HCT116 (cell line): Measurements from ENCODE around the gene LSM14A. TPM values are rescaled to one million over a fixed set of nuclear protein-coding genes. Genes with fewer than 3 reads are reported as not detected.

Source experiments
- ATAC-seq: fragments of 200-7000 bp; cut with Tn5 transposase; 2 replicates; pipeline ENCODE4 v1.9.1; 2020; ENCODE audit warnings: mild to moderate bottlenecking, moderate library complexity
- BruUV-seq: library from RNA; stranded (reverse); fragments of 400-500 nt; replicated peaks from 2 replicates; lab custom pipeline; 2021; lab: Mats Ljungman, UMichigan
- CTCF ChIA-PET: fragments of 300-600 bp; sonication (Branson Sonifier 250); formaldehyde crosslinking; loops from one replicate; lab custom pipeline; 2021; ENCODE audit warnings: antibody characterized with exemption; lab: Charles Lee
- POLR2A ChIA-PET: fragments of 300-600, 350-600 bp; sonication (Branson Sonifier 250); formaldehyde crosslinking; loops from one replicate; lab custom pipeline; 2021; ENCODE audit warnings: antibody characterized with exemption; lab: Charles Lee
- RAD21 ChIA-PET, 2 experiments: fragments of 300-600 bp; sonication (Branson Sonifier 250); formaldehyde crosslinking; loops; one replicate each; lab custom pipeline; 2023; ENCODE audit warnings: low total read pairs in 2 of 2; ENCODE audit not compliant: uncharacterized antibody in 2 of 2, unreplicated experiment in 2 of 2, low non-redundant PET in 1 of 2; lab: Charles Lee
- DNase-seq: peaks from one replicate; pipeline ENCODE4 v3.0.0-alpha.2; 2010; ENCODE audit warnings: low read depth, low spot score
- H2AFZ ChIP-seq: fragments of 200-600 bp; shearing (Covaris generic), sonication (generic); 2 replicates; pipeline ENCODE4 v1.6.1; 2017; ENCODE audit warnings: low read depth, mixed run types, mixed read lengths, antibody characterized with exemption, low read length; ENCODE audit not compliant: poor library complexity, severe bottlenecking
- H3K27ac ChIP-seq: 2 replicates; pipeline ENCODE4 v1.5.1; 2012; ENCODE audit warnings: low read depth, low read length
- H3K27me3 ChIP-seq: fragments of 200-600 bp; sonication (generic); 2 replicates; pipeline ENCODE4 v1.6.1; 2016; ENCODE audit warnings: mixed run types, low read length, mixed read lengths; ENCODE audit not compliant: insufficient read depth
- H3K36me3 ChIP-seq, 2 experiments: fragments of 200-500 bp in 1 of 2; fragments of 200-600 bp in 1 of 2; sonication (Bioruptor generic) in 1 of 2; sonication (generic) in 1 of 2; 2 replicates each; pipeline versions ENCODE4 v1.5.1 to v1.6.1; 2014 to 2016; ENCODE audit warnings: low read length in 2 of 2, inconsistent platforms in 1 of 2, mixed read lengths in 1 of 2, mixed run types in 1 of 2; ENCODE audit not compliant: insufficient read depth in 2 of 2, control insufficient read depth in 1 of 2
- H3K4me1 ChIP-seq, 2 experiments: fragments of 200-600 bp in 1 of 2; sonication (generic) in 1 of 2; 2 replicates each; pipeline versions ENCODE4 v1.5.1 to v1.6.1; 2012 to 2017; ENCODE audit warnings: low read length in 2 of 2, inconsistent platforms in 1 of 2, mild to moderate bottlenecking in 1 of 2, mixed read lengths in 1 of 2, mixed run types in 1 of 2, moderate library complexity in 1 of 2; ENCODE audit not compliant: insufficient read depth in 2 of 2, control insufficient read depth in 1 of 2
- H3K4me2 ChIP-seq: fragments of 200-600 bp; sonication (generic); 2 replicates; pipeline ENCODE4 v1.6.1; 2017; ENCODE audit warnings: mixed run types, low read length, mixed read lengths
- H3K4me3 ChIP-seq, 2 experiments: fragments of 200-600 bp in 1 of 2; sonication (generic) in 1 of 2; replicated peaks in 1 of 2; 2 replicates each; pipeline ENCODE4 v1.5.1; 2011 to 2016; ENCODE audit warnings: low read length in 2 of 2, control low read depth in 1 of 2, low read depth in 1 of 2, mild to moderate bottlenecking in 1 of 2, mixed read lengths in 1 of 2, mixed run types in 1 of 2
- H3K79me2 ChIP-seq: fragments of 200-600 bp; sonication (generic); 2 replicates; pipeline ENCODE4 v1.6.1; 2017; ENCODE audit warnings: mild to moderate bottlenecking, mixed run types, low read length, moderate library complexity, mixed read lengths; ENCODE audit not compliant: insufficient read depth
- H3K9ac ChIP-seq: fragments of 200-600 bp; sonication (generic); 2 replicates; pipeline ENCODE4 v1.6.1; 2016; ENCODE audit warnings: low read length, mixed read lengths
- H3K9me2 ChIP-seq: fragments of 200-600 bp; sonication (generic), shearing (Covaris generic); 2 replicates; pipeline ENCODE4 v1.6.1; 2017; ENCODE audit warnings: mixed run types, mild to moderate bottlenecking, moderate library complexity; ENCODE audit not compliant: insufficient read depth
- H3K9me3 ChIP-seq, 2 experiments: fragments of 200-500 bp in 1 of 2; fragments of 200-600 bp in 1 of 2; sonication (Bioruptor generic) in 1 of 2; sonication (generic) in 1 of 2; 2 replicates each; pipeline ENCODE4 v1.6.1; 2014 to 2017; ENCODE audit warnings: low read length in 2 of 2, mixed read lengths in 2 of 2, inconsistent platforms in 1 of 2, low read depth in 1 of 2, mild to moderate bottlenecking in 1 of 2, mixed run types in 1 of 2, moderate library complexity in 1 of 2; ENCODE audit not compliant: control insufficient read depth in 1 of 2, insufficient read depth in 1 of 2
- H4K20me1 ChIP-seq: fragments of 200-600 bp; sonication (generic), shearing (Covaris generic); 2 replicates; pipeline ENCODE4 v1.6.1; 2017; ENCODE audit warnings: mixed run types, mild to moderate bottlenecking, moderate library complexity; ENCODE audit not compliant: insufficient read depth
- ATF3 ChIP-seq: IDR thresholded peaks from 2 replicates; pipeline ENCODE4 v1.6.1; 2012
- CBX3 ChIP-seq: IDR thresholded peaks from 2 replicates; pipeline ENCODE4 v1.6.1; 2012; ENCODE audit warnings: low read depth
- CEBPB ChIP-seq: IDR thresholded peaks from 2 replicates; pipeline ENCODE4 v1.6.1; 2012; ENCODE audit warnings: low read depth
- CTCF ChIP-seq, 3 experiments: fragments of 200-600 bp in 1 of 3; sonication (generic) in 1 of 3; IDR thresholded peaks in 2 of 3; conservative IDR thresholded peaks in 1 of 3; 2 replicates each; pipeline ENCODE4 v1.5.1; 2012 to 2017; ENCODE audit warnings: low read depth in 2 of 3, low read length in 2 of 3, antibody characterized with exemption in 1 of 3, borderline replicate concordance in 1 of 3, control low read depth in 1 of 3, mild to moderate bottlenecking in 1 of 3, mixed read lengths in 1 of 3, mixed run types in 1 of 3, moderate library complexity in 1 of 3; ENCODE audit not compliant: insufficient read depth in 1 of 3
- EGR1 ChIP-seq: IDR thresholded peaks from 2 replicates; pipeline ENCODE4 v1.6.1; 2012; ENCODE audit warnings: low read depth
- ELF1 ChIP-seq: IDR thresholded peaks from 2 replicates; pipeline ENCODE4 v1.6.1; 2012; ENCODE audit warnings: low read depth, borderline replicate concordance
- EZH2 ChIP-seq: fragments of 200-600 bp; sonication (generic); IDR thresholded peaks from 2 replicates; pipeline ENCODE4 v1.6.1; 2017; ENCODE audit warnings: antibody characterized with exemption, mixed run types
- JUND ChIP-seq: IDR thresholded peaks from 2 replicates; pipeline ENCODE4 v1.6.1; 2012
- POLR2A ChIP-seq: IDR thresholded peaks from 2 replicates; pipeline ENCODE4 v1.7.0; 2011; ENCODE audit warnings: borderline replicate concordance; ENCODE audit not compliant: insufficient read depth, insufficient read length; ENCODE audit errors: extremely low read depth
- POLR2AphosphoS5 ChIP-seq: IDR thresholded peaks from 2 replicates; pipeline ENCODE4 v1.6.1; 2011; ENCODE audit warnings: mild to moderate bottlenecking, low read depth, low read length, moderate library complexity
- SIN3A ChIP-seq: IDR thresholded peaks from 2 replicates; pipeline ENCODE4 v1.6.1; 2012; ENCODE audit warnings: low read depth
- SRF ChIP-seq: IDR thresholded peaks from 2 replicates; pipeline ENCODE4 v1.6.1; 2012; ENCODE audit warnings: low read depth
- YY1 ChIP-seq: IDR thresholded peaks from 2 replicates; pipeline ENCODE4 v1.6.1; 2011; ENCODE audit warnings: low read length, low read depth, moderate library complexity, mild to moderate bottlenecking; ENCODE audit not compliant: insufficient replicate concordance; ENCODE audit errors: extremely low read depth
- ZBTB33 ChIP-seq: IDR thresholded peaks from 2 replicates; pipeline ENCODE4 v1.6.1; 2011; ENCODE audit warnings: mild to moderate bottlenecking, low read length, moderate library complexity; ENCODE audit not compliant: insufficient replicate concordance; ENCODE audit errors: extremely low read depth
- ZFX ChIP-seq: fragments of 450-650 bp; IDR thresholded peaks from 2 replicates; pipeline ENCODE4 v1.6.1; 2017
- intact Hi-C: fragments of 100-400 bp; cut with micrococcal nuclease; formaldehyde crosslinking; loops from 2 replicates; pipeline ENCODE4 v1.10.0; 2022
- total RNA-seq: library from RNA; stranded (reverse); gene quantifications from one replicate; pipeline ENCODE4 v1.2.1, GENCODE V29; 2021; ENCODE audit not compliant: unreplicated experiment

LSM14A gene
- total RNA-seq, 1 experiment from 2014 or later, result 120 TPM

- Histone ChIP-seq H4K20me1 (no peaks in the 10 kb centered on the region), H3K4me2 (no peak overlapping the region), H3K27me3 (no peaks in the 10 kb centered on the region), H3K4me1 (no peaks in the 10 kb centered on the region; a peak in 1 of 4 replicates), H3K9ac (no peak overlapping the region), H3K9me2 (no peaks in the 10 kb centered on the region), H3K79me2 (peaks cover 19% of the 10 kb centered on the region), H3K27ac (no peak overlapping the region), H3K4me3 (no peak overlapping the region), H3K9me3 (no peaks in the 10 kb centered on the region), H3K36me3 (no peaks in the 10 kb centered on the region), H2AFZ (no peak overlapping the region)
- DNase-seq, result no peak
- no peak for ATAC-seq
- ChIA-PET CTCF (no interaction called here), RAD21 (no interaction called here), POLR2A (no interaction called here)
- BruUV-seq, result no TSS peak
- intact Hi-C loops, result no loop called here
- TF ChIP-seq EZH2 (no peak), JUND (no peak), CTCF (IDR thresholded peaks at IDR 0.05 in 2 of 3, conservative IDR thresholded peaks at IDR 0.05 in 1 of 3; ENCODE audit: borderline replicate concordance in 1 of 3, insufficient read depth in 1 of 3, low read depth in 2 of 3, low read length in 2 of 3) (no peak), CEBPB (no peak), CBX3 (no peak)
Observed at GRCh38 chr19:34276614-34277013, 104.3 kb downstream of the LSM14A start.

- ATAC-seq (no peak), DNase-seq (no peak)
- CTCF ChIA-PET, result no interaction called here
- Histone ChIP-seq H3K4me1 (peaks cover 0 to 2% of the 10 kb centered on the region in 2 experiments; a peak in 2 of 4 replicates), H3K9me2 (no peaks in the 10 kb centered on the region), H4K20me1 (no peaks in the 10 kb centered on the region), H3K27me3 (no peaks in the 10 kb centered on the region), H3K9me3 (no peaks in the 10 kb centered on the region), H3K79me2 (peaks cover 16% of the 10 kb centered on the region), H3K27ac (no peak overlapping the region), H3K4me2 (no peak overlapping the region), H2AFZ (no peak overlapping the region), H3K36me3 (no peaks in the 10 kb centered on the region), H3K9ac (no peak overlapping the region), H3K4me3 (no peak overlapping the region)
- intact Hi-C loops, result no loop called here
- RAD21 ChIA-PET, result no interaction called here
- BruUV-seq, result no TSS peak
- POLR2A ChIA-PET, result no interaction called here
- TF ChIP-seq ZFX (no peak), SIN3A (no peak), ZBTB33 (no peak), POLR2AphosphoS5 (no peak), EGR1 (no peak), ELF1 (no peak), POLR2A (no peak), YY1 (no peak), ATF3 (no peak), SRF (no peak)
Observed at GRCh38 chr19:34277244-34277643, 104.9 kb downstream of the LSM14A start.
